Measurements from ENCODE around the gene CLTB.

Gene CLTB

GRCh38 chr5:176388003-176388443 is 28.3 kb downstream of the CLTB start:
- TF ChIP-seq USF1 (IDR thresholded peaks at IDR 0.05) (no peak), MAX (IDR thresholded peaks at IDR 0.05) (no peak), REST (IDR thresholded peaks at IDR 0.05; ENCODE audit: low read depth) (no peak), YY1 (IDR thresholded peaks at IDR 0.05; ENCODE audit: low read depth) (0 out of 2 replicates have a peak, but pooled peaks have one; percentile 33), NFIC (IDR thresholded peaks at IDR 0.05) (no peak), FOXM1 (IDR thresholded peaks at IDR 0.05; ENCODE audit: borderline replicate concordance, low read depth) (no peak), TCF12 (IDR thresholded peaks at IDR 0.05; ENCODE audit: low read depth) (no peak)

- TF ChIP-seq CEBPB (IDR thresholded peaks at IDR 0.05) (no peak), TEAD4 (IDR thresholded peaks at IDR 0.05) (no peak), FOXM1 (IDR thresholded peaks at IDR 0.05; ENCODE audit: borderline replicate concordance, low read depth) (no peak), TCF12 (IDR thresholded peaks at IDR 0.05; ENCODE audit: low read depth) (no peak), EP300 (IDR thresholded peaks at IDR 0.05; ENCODE audit: borderline replicate concordance) (no peak), USF1 (IDR thresholded peaks at IDR 0.05) (no peak), CREB1 (IDR thresholded peaks at IDR 0.05; ENCODE audit: low read depth) (no peak), MAX (IDR thresholded peaks at IDR 0.05) (no peak), RAD21 (IDR thresholded peaks at IDR 0.05; ENCODE audit: low read depth) (no peak), TAF1 (IDR thresholded peaks at IDR 0.05; ENCODE audit: low read depth) (no peak), REST (IDR thresholded peaks at IDR 0.05; ENCODE audit: low read depth) (no peak), NFIC (IDR thresholded peaks at IDR 0.05) (no peak), EGR1 (IDR thresholded peaks at IDR 0.05) (no peak), YY1 (IDR thresholded peaks at IDR 0.05; ENCODE audit: low read depth) (no peak), ZBTB7A (IDR thresholded peaks at IDR 0.05; ENCODE audit: low read depth) (no peak)
Measured at GRCh38 chr5:176387384-176387925, 28.9 kb downstream of the CLTB start.

GRCh38 chr5:176386491-176386890 is 29.8 kb downstream of the CLTB start:
- no peak for TF ChIP-seq YY1 (IDR thresholded peaks at IDR 0.05; ENCODE audit: low read depth)
- no peak for TF ChIP-seq CREB1 (IDR thresholded peaks at IDR 0.05; ENCODE audit: low read depth)
- TF ChIP-seq ZBTB7A (IDR thresholded peaks at IDR 0.05; ENCODE audit: low read depth), result no peak
- no peak for TF ChIP-seq RAD21 (IDR thresholded peaks at IDR 0.05; ENCODE audit: low read depth)

GRCh38 chr5:176384991-176385390 is 31.3 kb downstream of the CLTB start:
- no peak for TF ChIP-seq EP300 (IDR thresholded peaks at IDR 0.05; ENCODE audit: borderline replicate concordance)
- TF ChIP-seq MAX (IDR thresholded peaks at IDR 0.05), result no peak
- TF ChIP-seq CREB1 (IDR thresholded peaks at IDR 0.05; ENCODE audit: low read depth), result no peak
- no peak for TF ChIP-seq REST (IDR thresholded peaks at IDR 0.05; ENCODE audit: low read depth)
- no peak for TF ChIP-seq ZBTB7A (IDR thresholded peaks at IDR 0.05; ENCODE audit: low read depth)
- no peak for TF ChIP-seq YY1 (IDR thresholded peaks at IDR 0.05; ENCODE audit: low read depth)
- no peak for TF ChIP-seq FOXM1 (IDR thresholded peaks at IDR 0.05; ENCODE audit: borderline replicate concordance, low read depth)
- no peak for TF ChIP-seq CEBPB (IDR thresholded peaks at IDR 0.05)
- TF ChIP-seq EGR1 (IDR thresholded peaks at IDR 0.05), result no peak
